Neural crest cell (in vitro differentiated cells): Measurements from ENCODE around the gene FAM89B. TPM values are rescaled to one million over a fixed set of nuclear protein-coding genes. Genes with fewer than 3 reads are reported as not detected.
A peak's percentile ranks its signal among the peaks of the same experiment; 100 is the strongest.

Experiments used
- DNase-seq: peaks from one replicate; pipeline ENCODE4 v3.0.0; 2021; ENCODE audit warnings: low read depth, mixed read lengths, low spot score
- H3K27ac Mint-ChIP-seq: one replicate; pipeline ENCODE4 v1.8.0; 2021; ENCODE audit warnings: mild to moderate bottlenecking, mixed read lengths; ENCODE audit not compliant: unreplicated experiment
- H3K27me3 Mint-ChIP-seq: 2 replicates; pipeline ENCODE4 v1.8.0; 2021; ENCODE audit warnings: low read depth, mild to moderate bottlenecking, mixed read lengths
- H3K36me3 Mint-ChIP-seq: 2 replicates; pipeline ENCODE4 v1.8.0; 2021; ENCODE audit warnings: low read depth, mild to moderate bottlenecking, mixed read lengths
- H3K4me1 Mint-ChIP-seq: 2 replicates; pipeline ENCODE4 v1.8.0; 2021; ENCODE audit warnings: mixed read lengths
- H3K4me3 Mint-ChIP-seq: one replicate; pipeline ENCODE4 v1.8.0; 2021; ENCODE audit warnings: mild to moderate bottlenecking, mixed read lengths
- H3K9me3 Mint-ChIP-seq: 2 replicates; pipeline ENCODE4 v1.8.0; 2021; ENCODE audit warnings: mixed read lengths
- CTCF ChIP-seq: fragments of 200-600 bp; sonication (generic); conservative IDR thresholded peaks from 2 replicates; pipeline ENCODE4 v1.5.0; 2021; ENCODE audit warnings: antibody characterized with exemption, mild to moderate bottlenecking
- total RNA-seq: library from RNA; stranded (reverse); gene quantifications from 2 replicates; pipeline ENCODE4 v1.2.1, GENCODE V29; 2021

Gene FAM89B
- total RNA-seq, 1 donor from 2014 or later, result 86.3 TPM

GRCh38 chr11:65598258-65598699 lies 25.9 kb downstream of the FAM89B start:
- H3K4me3 Mint-ChIP-seq, result no peak overlapping the region
- no peak overlapping the region for H3K27ac Mint-ChIP-seq
- TF ChIP-seq CTCF, result no peak
- no peaks in the 10 kb centered on the region for H3K4me1 Mint-ChIP-seq
- H3K36me3 Mint-ChIP-seq, result peaks cover 4% of the 10 kb centered on the region
- peaks cover 9% of the 10 kb centered on the region for H3K27me3 Mint-ChIP-seq
- DNase-seq, result no peak
- no peaks in the 10 kb centered on the region for H3K9me3 Mint-ChIP-seq

- Mint-ChIP-seq H3K4me3 (peak overlapping the region; percentile 38), H3K4me1 (no peaks in the 10 kb centered on the region), H3K9me3 (no peaks in the 10 kb centered on the region), H3K27me3 (peaks cover 2% of the 10 kb centered on the region), H3K36me3 (peaks cover 8% of the 10 kb centered on the region), H3K27ac (no peak overlapping the region)
- DNase-seq, result no peak
- TF ChIP-seq CTCF, result no peak
These were observed 27.0 kb downstream of the FAM89B start for GRCh38 chr11:65599216-65599954.

- Mint-ChIP-seq H3K4me1 (no peaks in the 10 kb centered on the region), H3K27ac (no peak overlapping the region), H3K9me3 (no peaks in the 10 kb centered on the region), H3K4me3 (no peak overlapping the region), H3K36me3 (peaks cover 8% of the 10 kb centered on the region), H3K27me3 (peaks cover 1% of the 10 kb centered on the region)
- TF ChIP-seq CTCF, result no peak
- no peak for DNase-seq
These were observed 27.6 kb downstream of the FAM89B start for GRCh38 chr11:65599955-65600246.

GRCh38 chr11:65604258-65604657 lies 31.9 kb downstream of the FAM89B start:
- no peak for TF ChIP-seq CTCF
- H3K27me3 Mint-ChIP-seq, result no peaks in the 10 kb centered on the region
- DNase-seq, result no peak
- H3K4me1 Mint-ChIP-seq, result peaks cover 18% of the 10 kb centered on the region
- no peak overlapping the region for H3K27ac Mint-ChIP-seq
- H3K9me3 Mint-ChIP-seq, result no peaks in the 10 kb centered on the region
- H3K4me3 Mint-ChIP-seq, result no peak overlapping the region
- H3K36me3 Mint-ChIP-seq, result peaks cover 8% of the 10 kb centered on the region

GRCh38 chr11:65606876-65607613 lies 34.7 kb downstream of the FAM89B start:
- Mint-ChIP-seq H3K4me1 (peaks cover 42% of the 10 kb centered on the region), H3K4me3 (peak overlapping the region; percentile 81), H3K27me3 (no peaks in the 10 kb centered on the region), H3K27ac (peak overlapping the region; percentile 27), H3K9me3 (no peaks in the 10 kb centered on the region), H3K36me3 (peaks cover 4% of the 10 kb centered on the region)
- peak; percentile 78 for DNase-seq
- no peak for TF ChIP-seq CTCF
